GM19452 (cell line): Measurements from ENCODE around the gene IL9R.
"Not testable (repeated sequence)": the region's sequence is repeated elsewhere in the genome, so short reads cannot be mapped to it uniquely, and the experiment has no call there.

Source experiments
- ATAC-seq: cut with Tn5 transposase; IDR thresholded peaks from one replicate; pipeline ENCODE4 v1.9.1; 2021; ENCODE audit not compliant: unreplicated experiment

IL9R gene

GRCh38 chrX:155998116-155998515 is 620 bp downstream of the IL9R start:
- no peak for ATAC-seq

- no peak for ATAC-seq
Measured at GRCh38 chrX:155998761-155999510, 1.4 kb downstream of the IL9R start.

- not testable (repeated sequence) for ATAC-seq
Measured at GRCh38 chrX:155999751-156000150, 2.3 kb downstream of the IL9R start.

- no peak for ATAC-seq
Measured at GRCh38 chrX:156000361-156000926, 2.9 kb downstream of the IL9R start.

GRCh38 chrX:156001001-156001666 is 3.6 kb downstream of the IL9R start:
- no peak for ATAC-seq

GRCh38 chrX:156001667-156002021 is 4.1 kb downstream of the IL9R start:
- ATAC-seq: no peak

GRCh38 chrX:156002507-156002906 is 5.0 kb downstream of the IL9R start:
- no peak for ATAC-seq

- ATAC-seq: no peak
Measured at GRCh38 chrX:156003486-156004185, 6.1 kb downstream of the IL9R start.

GRCh38 chrX:156004256-156004655 is 6.8 kb downstream of the IL9R start:
- ATAC-seq: no peak

- no peak for ATAC-seq
Measured at GRCh38 chrX:156004740-156005139, 7.2 kb downstream of the IL9R start.

- no peak for ATAC-seq
Measured at GRCh38 chrX:156005144-156005543, 7.6 kb downstream of the IL9R start.

- not testable (repeated sequence) for ATAC-seq
Measured at GRCh38 chrX:156006468-156006867, 9.0 kb downstream of the IL9R start.

GRCh38 chrX:156008379-156008778 is 10.9 kb downstream of the IL9R start:
- not testable (repeated sequence) for ATAC-seq

GRCh38 chrX:156008915-156009314 is 11.4 kb downstream of the IL9R start:
- no peak for ATAC-seq

- not testable (repeated sequence) for ATAC-seq
Measured at GRCh38 chrX:156009691-156010090, 12.2 kb downstream of the IL9R start.

GRCh38 chrX:156013286-156013953 is 15.9 kb downstream of the IL9R start:
- peak; percentile 76 for ATAC-seq

- not testable (repeated sequence) for ATAC-seq
Measured at GRCh38 chrX:156019846-156020245, 22.4 kb downstream of the IL9R start.

- not testable (repeated sequence) for ATAC-seq
Measured at GRCh38 chrX:156023002-156023401, 25.5 kb downstream of the IL9R start.

GRCh38 chrX:156024949-156025492 is 27.5 kb downstream of the IL9R start:
- not testable (repeated sequence) for ATAC-seq

GRCh38 chrX:156028653-156029237 is 31.2 kb downstream of the IL9R start:
- not testable (repeated sequence) for ATAC-seq
